Upper lobe of left lung (tissue), 4 donors: Measurements from ENCODE around the gene MIGA2.

ENCODE experiments used
- CTCF ChIP-seq, 6 experiments: fragments of 450-650 bp in 4 of 6; fragments of 200-600 bp in 2 of 6; sonication (generic) in 2 of 6; IDR thresholded peaks; one replicate each; pipeline ENCODE4 v1.5.1; 2016 to 2019; ENCODE audit warnings: antibody characterized with exemption in 6 of 6
- EP300 ChIP-seq, 4 donors: sonication (generic); formaldehyde crosslinking; IDR thresholded peaks; one replicate each; pipeline ENCODE4 v1.5.1; 2017; ENCODE audit warnings: antibody characterized with exemption in 4 of 4, control low read depth in 2 of 4
- POLR2A ChIP-seq, 4 donors: fragments of 450-650 bp; IDR thresholded peaks; one replicate each; pipeline ENCODE4 v1.5.1; 2016 to 2017; ENCODE audit warnings: antibody characterized with exemption in 4 of 4, mild to moderate bottlenecking in 2 of 4
- POLR2AphosphoS5 ChIP-seq, 2 donors: sonication (generic); formaldehyde crosslinking; IDR thresholded peaks; one replicate each; pipeline ENCODE4 v1.5.1; 2017; ENCODE audit warnings: antibody characterized with exemption in 2 of 2

- TF ChIP-seq CTCF (IDR thresholded peaks at IDR 0.05) (no peak), POLR2A (IDR thresholded peaks at IDR 0.05) (no peak), POLR2AphosphoS5 (IDR thresholded peaks at IDR 0.05) (no peak), EP300 (IDR thresholded peaks at IDR 0.05) (no peak)
Observed at GRCh38 chr9:129012893-129013448, 23.5 kb upstream of the MIGA2 start.
